Neuronal stem cell (in vitro differentiated cells): ENCODE data around the gene VEPH1.

ENCODE experiments used
- DNase-seq: peaks from one replicate; pipeline ENCODE4 v3.0.0-alpha.2; 2013; ENCODE audit warnings: low spot score
- H2AFZ ChIP-seq: one replicate; pipeline ENCODE4 v1.6.1; 2013; ENCODE audit warnings: mild to moderate bottlenecking, low read length, inconsistent platforms
- H2AK5ac ChIP-seq: 2 replicates; pipeline ENCODE4 v1.6.1; 2013; ENCODE audit warnings: low read depth, mild to moderate bottlenecking, inconsistent platforms, low read length, moderate library complexity, mixed read lengths
- H2BK120ac ChIP-seq: 2 replicates; pipeline ENCODE4 v1.6.1; 2013; ENCODE audit warnings: low read depth, mild to moderate bottlenecking, inconsistent platforms, low read length, moderate library complexity, mixed read lengths
- H2BK12ac ChIP-seq: one replicate; pipeline ENCODE4 v1.6.1; 2013; ENCODE audit warnings: low read length, inconsistent platforms
- H2BK15ac ChIP-seq: 2 replicates; pipeline ENCODE4 v1.6.1; 2013; ENCODE audit warnings: mild to moderate bottlenecking, low read length, inconsistent platforms, mixed read lengths
- H2BK5ac ChIP-seq: one replicate; pipeline ENCODE4 v1.6.1; 2013; ENCODE audit warnings: inconsistent platforms, mild to moderate bottlenecking, low read length, moderate library complexity
- H3K14ac ChIP-seq: one replicate; pipeline ENCODE4 v1.6.1; 2013; ENCODE audit warnings: low read length, inconsistent platforms
- H3K18ac ChIP-seq: 2 replicates; pipeline ENCODE4 v1.6.1; 2013; ENCODE audit warnings: low read length, inconsistent platforms
- H3K23ac ChIP-seq: 2 replicates; pipeline ENCODE4 v1.6.1; 2013; ENCODE audit warnings: low read depth, mild to moderate bottlenecking, mixed read lengths, low read length, inconsistent platforms; ENCODE audit not compliant: poor library complexity
- H3K27ac ChIP-seq: replicated peaks from 3 replicates; pipeline ENCODE4 v1.5.1; 2013; ENCODE audit warnings: low read length, inconsistent platforms
- H3K27me3 ChIP-seq, 3 experiments: 2 replicates each; pipeline ENCODE4 v1.6.1; 2013; ENCODE audit warnings: low read length in 3 of 3, mild to moderate bottlenecking in 2 of 3, inconsistent platforms in 1 of 3, low read depth in 1 of 3, mixed read lengths in 1 of 3, moderate library complexity in 1 of 3; ENCODE audit not compliant: control insufficient read depth in 3 of 3, insufficient read depth in 3 of 3
- H3K36me3 ChIP-seq, 2 donors: replicated peaks in 1 of 2; 2 replicates each; pipeline ENCODE4 v1.6.1; 2013; ENCODE audit warnings: low read length in 2 of 2; ENCODE audit not compliant: control insufficient read depth in 2 of 2, insufficient read depth in 2 of 2
- H3K4ac ChIP-seq: 2 replicates; pipeline ENCODE4 v1.6.1; 2013; ENCODE audit warnings: inconsistent platforms, mild to moderate bottlenecking, low read length, moderate library complexity
- H3K4me1 ChIP-seq, 2 donors: 1 replicate in 1 of 2; 2 replicates in 1 of 2; pipeline ENCODE4 v1.6.1; 2013; ENCODE audit warnings: low read length in 2 of 2, low read depth in 1 of 2; ENCODE audit not compliant: control insufficient read depth in 2 of 2, insufficient read depth in 1 of 2
- H3K4me2 ChIP-seq: one replicate; pipeline ENCODE4 v1.6.1; 2013; ENCODE audit warnings: mild to moderate bottlenecking, low read length, inconsistent platforms; ENCODE audit not compliant: insufficient read depth, poor library complexity, severe bottlenecking
- H3K4me3 ChIP-seq, 2 donors: 2 replicates each; pipeline ENCODE4 v1.5.1; 2013; ENCODE audit warnings: low read length in 2 of 2, mild to moderate bottlenecking in 2 of 2, inconsistent platforms in 1 of 2, moderate library complexity in 1 of 2
- H3K79me1 ChIP-seq: one replicate; pipeline ENCODE4 v1.6.1; 2013; ENCODE audit warnings: low read depth, mild to moderate bottlenecking, inconsistent platforms, low read length, moderate library complexity
- H3K9ac ChIP-seq: one replicate; pipeline ENCODE4 v1.6.1; 2013; ENCODE audit warnings: mild to moderate bottlenecking, low read depth, low read length, inconsistent platforms; ENCODE audit not compliant: poor library complexity
- H3K9me3 ChIP-seq, 2 donors: replicated peaks in 1 of 2; 2 replicates each; pipeline versions ENCODE3 to v1.6.1; 2013; ENCODE audit warnings: low read length in 2 of 2, mild to moderate bottlenecking in 2 of 2, inconsistent platforms in 1 of 2, low read depth in 1 of 2, mixed read lengths in 1 of 2, moderate library complexity in 1 of 2; ENCODE audit not compliant: control insufficient read depth in 2 of 2, insufficient read depth in 1 of 2
- H4K8ac ChIP-seq: one replicate; pipeline ENCODE4 v1.6.1; 2013; ENCODE audit warnings: low read depth, mild to moderate bottlenecking, inconsistent platforms, low read length, moderate library complexity
- H4K91ac ChIP-seq: one replicate; pipeline ENCODE4 v1.6.1; 2013; ENCODE audit warnings: low read length, low read depth, mild to moderate bottlenecking, inconsistent platforms; ENCODE audit not compliant: poor library complexity
- WGBS, 2 donors: extraction: QIAGEN DNeasy Blood & Tissue Kit; methylation state at CpG; one replicate each; pipeline ENCODE4 v1.1.7; 2013; ENCODE audit warnings: missing lambda C conversion rate in 2 of 2, mixed read lengths in 1 of 2; ENCODE audit not compliant: insufficient read length in 2 of 2, insufficient replicate concordance in 1 of 2; ENCODE audit errors: extremely low coverage in 2 of 2; 5-methylcytosine and 5-hydroxymethylcytosine counted together

The VEPH1 gene

GRCh38 chr3:157282261-157283191 is 220.7 kb downstream of the VEPH1 start:
- Histone ChIP-seq H3K27me3 (peaks cover 0 to 2% (median 0%) of the 10 kb centered on the region in 3 experiments), H3K14ac (no peak overlapping the region), H3K4me1 (no peaks in the 10 kb centered on the region), H3K36me3 (no peaks in the 10 kb centered on the region), H2BK15ac (no peak overlapping the region), H2AFZ (no peak overlapping the region), H4K8ac (no peak overlapping the region), H3K23ac (no peak overlapping the region), H3K9me3 (no peaks in the 10 kb centered on the region), H4K91ac (no peak overlapping the region), H3K4me3 (no peak overlapping the region), H2BK120ac (no peak overlapping the region), H3K9ac (no peak overlapping the region), H3K18ac (no peak overlapping the region), H2BK5ac (no peak overlapping the region), H3K4ac (no peak overlapping the region), H2AK5ac (no peak overlapping the region), H3K79me1 (no peaks in the 10 kb centered on the region), H2BK12ac (no peak overlapping the region), H3K4me2 (no peak overlapping the region), H3K27ac (no peak overlapping the region)
- no peak for DNase-seq
- WGBS, 2 donors = no CpG with 5 or more reads among the region's 5 CpGs

GRCh38 chr3:157280786-157281185 is 222.4 kb downstream of the VEPH1 start:
- H2AFZ ChIP-seq = no peak overlapping the region
- H3K23ac ChIP-seq = no peak overlapping the region
- no peak overlapping the region for H2AK5ac ChIP-seq
- peaks cover 0 to 2% (median 0%) of the 10 kb centered on the region in 3 experiments for H3K27me3 ChIP-seq
- WGBS, 2 donors = no CpG with 5 or more reads among the region's 2 CpGs
- H2BK5ac ChIP-seq = no peak overlapping the region
- H3K14ac ChIP-seq = no peak overlapping the region
- DNase-seq = no peak
- no peak overlapping the region for H3K4me2 ChIP-seq
- H3K9me3 ChIP-seq = no peaks in the 10 kb centered on the region
- no peaks in the 10 kb centered on the region for H3K79me1 ChIP-seq
- no peak overlapping the region for H4K8ac ChIP-seq
- no peak overlapping the region for H3K18ac ChIP-seq
- no peak overlapping the region for H4K91ac ChIP-seq
- H3K36me3 ChIP-seq = no peaks in the 10 kb centered on the region
- H2BK120ac ChIP-seq = no peak overlapping the region
- H3K4me3 ChIP-seq = no peak overlapping the region
- no peak overlapping the region for H3K27ac ChIP-seq
- no peak overlapping the region for H2BK12ac ChIP-seq
- H3K9ac ChIP-seq = no peak overlapping the region
- H3K4me1 ChIP-seq = no peaks in the 10 kb centered on the region
- no peak overlapping the region for H3K4ac ChIP-seq
- H2BK15ac ChIP-seq = no peak overlapping the region

- no peak overlapping the region for H2BK15ac ChIP-seq
- H3K9me3 ChIP-seq = no peaks in the 10 kb centered on the region
- H3K23ac ChIP-seq = no peak overlapping the region
- H2AK5ac ChIP-seq = no peak overlapping the region
- H3K14ac ChIP-seq = no peak overlapping the region
- H3K27me3 ChIP-seq = peaks cover 0 to 2% (median 0%) of the 10 kb centered on the region in 3 experiments
- no peak overlapping the region for H4K8ac ChIP-seq
- DNase-seq = no peak
- no peak overlapping the region for H3K9ac ChIP-seq
- H4K91ac ChIP-seq = no peak overlapping the region
- no peak overlapping the region for H3K4me3 ChIP-seq
- no peak overlapping the region for H2AFZ ChIP-seq
- no peak overlapping the region for H3K27ac ChIP-seq
- no peak overlapping the region for H2BK120ac ChIP-seq
- H3K18ac ChIP-seq = no peak overlapping the region
- no peak overlapping the region for H3K4ac ChIP-seq
- no peak overlapping the region for H2BK12ac ChIP-seq
- H3K79me1 ChIP-seq = no peaks in the 10 kb centered on the region
- H3K4me1 ChIP-seq = no peaks in the 10 kb centered on the region
- H2BK5ac ChIP-seq = no peak overlapping the region
- no peak overlapping the region for H3K4me2 ChIP-seq
- H3K36me3 ChIP-seq = no peaks in the 10 kb centered on the region
Observed at GRCh38 chr3:157280354-157280753, 222.9 kb downstream of the VEPH1 start.

- Histone ChIP-seq H2BK120ac (no peak overlapping the region), H3K36me3 (no peaks in the 10 kb centered on the region), H2AFZ (no peak overlapping the region), H3K79me1 (no peaks in the 10 kb centered on the region), H2BK5ac (no peak overlapping the region), H2BK12ac (no peak overlapping the region), H3K14ac (no peak overlapping the region), H3K9ac (no peak overlapping the region), H3K27me3 (peaks cover 0 to 2% (median 0%) of the 10 kb centered on the region in 3 experiments), H3K4me3 (no peak overlapping the region), H3K4me2 (no peak overlapping the region), H2BK15ac (no peak overlapping the region), H3K27ac (no peak overlapping the region), H3K23ac (no peak overlapping the region), H3K4ac (no peak overlapping the region), H3K4me1 (no peaks in the 10 kb centered on the region), H3K9me3 (no peaks in the 10 kb centered on the region), H4K8ac (no peak overlapping the region), H4K91ac (no peak overlapping the region), H2AK5ac (no peak overlapping the region), H3K18ac (no peak overlapping the region)
- DNase-seq = no peak
- WGBS, 2 donors = no CpG with 5 or more reads among the region's 1 CpG
Observed at GRCh38 chr3:157279237-157279636, 224.0 kb downstream of the VEPH1 start.
